GM23338 (cell line): ENCODE measurements around the gene ZSCAN32. TPM values are rescaled to one million over a fixed set of nuclear protein-coding genes. Genes with fewer than 3 reads are reported as not detected.

Experiments used
- ETS1 ChIP-seq: IDR thresholded peaks from 2 replicates; pipeline ENCODE4 v1.6.1; 2016; ENCODE audit warnings: antibody characterized with exemption
- EZH2phosphoT487 ChIP-seq: fragments of 200-600 bp; sonication (generic); IDR thresholded peaks from one replicate; pipeline ENCODE4 v1.8.1; 2018; ENCODE audit warnings: antibody characterized with exemption; ENCODE audit not compliant: unreplicated experiment
- JUNB ChIP-seq: IDR thresholded peaks from one replicate; pipeline ENCODE4 v1.6.1; 2016; ENCODE audit warnings: antibody characterized with exemption; ENCODE audit not compliant: unreplicated experiment
- NANOG ChIP-seq: IDR thresholded peaks from 2 replicates; pipeline ENCODE4 v1.6.1; 2016; ENCODE audit warnings: antibody characterized with exemption, borderline replicate concordance
- STAT1 ChIP-seq: IDR thresholded peaks from one replicate; pipeline ENCODE4 v1.6.1; 2016; ENCODE audit warnings: antibody characterized with exemption; ENCODE audit not compliant: unreplicated experiment
- ZNF462 ChIP-seq: fragments of 250-450 bp; sonication (Bioruptor Pico); IDR thresholded peaks from 2 replicates; pipeline ENCODE4 v1.5.0; 2020; ENCODE audit warnings: mild to moderate bottlenecking, moderate library complexity
- polyA plus RNA-seq: library from polyadenylated mRNA; unstranded; fragments of >200 nt; fragmentation: Nextera tagmentation; extraction: Ambion mirVana; gene quantifications from 2 replicates; pipeline ENCODE4 v1.2.1, GENCODE V29; 2016
- total RNA-seq: library from RNA; depleted of rRNA; stranded (reverse); fragments of >200 nt; shearing (Covaris generic); gene quantifications from 2 replicates; pipeline ENCODE4 v1.2.3, GENCODE V29; 2014; rRNA removed

ZSCAN32 gene
- total and polyA plus RNA-seq, 2 experiments from 2014 or later: 11.7 to 19.2 TPM

- TF ChIP-seq ZNF462 (no peak), EZH2phosphoT487 (no peak), NANOG (no peak), JUNB (no peak), STAT1 (no peak), ETS1 (no peak)
Observed at GRCh38 chr16:3346041-3346440, 54.8 kb downstream of the ZSCAN32 start (continued).

Other genes with a start within 250 kb of the ZSCAN32 start
- gene OR1F1, start 212.8 kb downstream of the ZSCAN32 start, total RNA-seq: 0.38 TPM in 1 of 2 replicates, not detected in the other
- gene OR1F1, start 212.8 kb downstream of the ZSCAN32 start, polyA plus RNA-seq: not detected in 2 replicates
- gene ZNF200, start 165.8 kb downstream of the ZSCAN32 start, total RNA-seq: 9.7 and 12.5 TPM in 2 replicates
- 8.0 and 9.2 TPM in 2 replicates for gene ZNF200, start 165.8 kb downstream of the ZSCAN32 start, polyA plus RNA-seq
- 0.07 and 0.19 TPM in 2 replicates for gene MEFV, start 144.4 kb downstream of the ZSCAN32 start, total RNA-seq
- not detected in 2 replicates for gene MEFV, start 144.4 kb downstream of the ZSCAN32 start, polyA plus RNA-seq
- 53.6 and 66.9 TPM in 2 replicates for gene ZNF263, start 117.5 kb downstream of the ZSCAN32 start, total RNA-seq
- 9.2 and 9.7 TPM in 2 replicates for gene ZNF263, start 117.5 kb downstream of the ZSCAN32 start, polyA plus RNA-seq
- gene TIGD7, start 95.6 kb downstream of the ZSCAN32 start, total RNA-seq: 8.0 and 8.5 TPM in 2 replicates
- gene TIGD7, start 95.6 kb downstream of the ZSCAN32 start, polyA plus RNA-seq: 3.9 and 4.1 TPM in 2 replicates
- 31.3 and 36.9 TPM in 2 replicates for gene ZNF75A, start 95.5 kb downstream of the ZSCAN32 start, total RNA-seq
- gene ZNF75A, start 95.5 kb downstream of the ZSCAN32 start, polyA plus RNA-seq: 24.3 and 29.6 TPM in 2 replicates
- gene OR2C1, start 45.1 kb downstream of the ZSCAN32 start, total RNA-seq: not detected in 2 replicates
- gene OR2C1, start 45.1 kb downstream of the ZSCAN32 start, polyA plus RNA-seq: not detected in 2 replicates
- 13.2 and 13.8 TPM in 2 replicates for gene ZNF174, start 211 bp upstream of the ZSCAN32 start, total RNA-seq
- gene ZNF174, start 211 bp upstream of the ZSCAN32 start, polyA plus RNA-seq: 9.0 and 10.8 TPM in 2 replicates
- 2.4 and 3.8 TPM in 2 replicates for gene ZNF597, start 42.5 kb upstream of the ZSCAN32 start, total RNA-seq
- 0.87 and 1.2 TPM in 2 replicates for gene ZNF597, start 42.5 kb upstream of the ZSCAN32 start, polyA plus RNA-seq
- gene NAA60, start 42.7 kb upstream of the ZSCAN32 start, total RNA-seq: 32.4 and 42.6 TPM in 2 replicates
- gene NAA60, start 42.7 kb upstream of the ZSCAN32 start, polyA plus RNA-seq: 36.5 and 40.3 TPM in 2 replicates
- not detected in 2 replicates for gene C16orf90, start 94.5 kb upstream of the ZSCAN32 start, total RNA-seq
- not detected in 2 replicates for gene C16orf90, start 94.5 kb upstream of the ZSCAN32 start, polyA plus RNA-seq
- 3.8 and 7.8 TPM in 2 replicates for gene CLUAP1, start 100.0 kb upstream of the ZSCAN32 start, total RNA-seq
- 10.9 and 11.3 TPM in 2 replicates for gene CLUAP1, start 100.0 kb upstream of the ZSCAN32 start, polyA plus RNA-seq
- 0.49 and 0.82 TPM in 2 replicates for gene NLRC3, start 176.4 kb upstream of the ZSCAN32 start, total RNA-seq
- gene NLRC3, start 176.4 kb upstream of the ZSCAN32 start, polyA plus RNA-seq: 0.11 and 0.28 TPM in 2 replicates
- gene SLX4, start 210.6 kb upstream of the ZSCAN32 start, total RNA-seq: 12.6 and 15.2 TPM in 2 replicates
- 2.9 and 3.0 TPM in 2 replicates for gene SLX4, start 210.6 kb upstream of the ZSCAN32 start, polyA plus RNA-seq